Heart left ventricle (tissue), 16 donors: ENCODE data around the gene STK32C. TPM values are rescaled to one million over a fixed set of nuclear protein-coding genes. Genes with fewer than 3 reads are reported as not detected.

Experiments
- ATAC-seq, 4 donors: fragments of 200-7000 bp; cut with Tn5 transposase; one replicate each; pipeline ENCODE4 v1.9.1; 2020 to 2022; ENCODE audit warnings: moderate library complexity in 4 of 4, mild to moderate bottlenecking in 3 of 4, moderate number of reproducible peaks in 1 of 4
- DNase-seq, 5 donors: peaks; one replicate each; pipeline ENCODE4 v3.0.0-alpha.2; 2020
- H3K27ac ChIP-seq, 12 donors: fragments of 200-600 bp; sonication (generic) in 4 of 12; one replicate each; pipeline versions ENCODE4 v1.5.0 to v1.8.0; 2016 to 2022; ENCODE audit warnings: mild to moderate bottlenecking in 2 of 12
- H3K27me3 ChIP-seq, 9 donors: fragments of 200-600 bp; sonication (generic) in 2 of 9; one replicate each; pipeline versions ENCODE4 v1.5.1 to v1.8.0; 2016 to 2022; ENCODE audit warnings: mild to moderate bottlenecking in 3 of 9
- H3K36me3 ChIP-seq, 9 donors: fragments of 200-600 bp; sonication (generic) in 2 of 9; one replicate each; pipeline versions ENCODE4 v1.5.0 to v1.8.0; 2018 to 2022; ENCODE audit warnings: mild to moderate bottlenecking in 2 of 9
- H3K4me1 ChIP-seq, 12 donors: fragments of 200-600 bp; sonication (generic) in 4 of 12; one replicate each; pipeline versions ENCODE4 v1.5.0 to v1.8.0; 2016 to 2022; ENCODE audit warnings: mild to moderate bottlenecking in 3 of 12
- H3K4me3 ChIP-seq, 12 donors: fragments of 200-600 bp; sonication (generic) in 4 of 12; one replicate each; pipeline versions ENCODE4 v1.5.0 to v1.8.0; 2017 to 2022; ENCODE audit warnings: mild to moderate bottlenecking in 9 of 12, moderate library complexity in 4 of 12
- H3K9me3 ChIP-seq, 12 donors: fragments of 200-600 bp; sonication (generic) in 4 of 12; one replicate each; pipeline versions ENCODE4 v1.5.0 to v1.8.0; 2016 to 2022; ENCODE audit warnings: mild to moderate bottlenecking in 1 of 12
- CTCF ChIP-seq, 12 donors: fragments of 200-600 bp; sonication (generic) in 4 of 12; IDR thresholded peaks; one replicate each; pipeline versions ENCODE4 v1.5.0 to v1.8.0; 2018 to 2022; ENCODE audit warnings: antibody characterized with exemption in 12 of 12, mild to moderate bottlenecking in 5 of 12
- POLR2A ChIP-seq, 2 donors: fragments of 450-650 bp; IDR thresholded peaks; one replicate each; pipeline ENCODE4 v1.6.1; 2017; ENCODE audit warnings: antibody characterized with exemption in 2 of 2, mild to moderate bottlenecking in 2 of 2, moderate library complexity in 2 of 2
- WGBS, 4 donors: extraction: QIAGEN DNeasy Blood & Tissue Kit in 2 of 4; methylation state at CpG; one replicate each; pipeline versions ENCODE4 v1.1.5 to v1.1.7; 2013 to 2018; 5-methylcytosine and 5-hydroxymethylcytosine counted together
- intact Hi-C, 10 donors: fragments of 100-400 bp; cut with DNase I; formaldehyde crosslinking; loops; one replicate each; pipeline versions ENCODE4 v1.11.1 to v1.14.2; 2022
- polyA plus RNA-seq, 2 donors: library from polyadenylated mRNA; stranded (reverse); fragments of 200-250 nt; gene quantifications; one replicate each; pipeline ENCODE4 v1.2.3, GENCODE V29; 2013
- total RNA-seq, 9 donors: library from RNA; depleted of rRNA in 2 of 9; stranded (reverse); fragments of >200 nt in 2 of 9; fragmentation: NEBNext Ultra II Directional in 3 of 9; extraction: Animal tissue kit (Norgen Biotek cat#: 25700) in 3 of 9; gene quantifications; one replicate each; pipeline versions ENCODE4 v1.1.0 to v1.2.4, GENCODE V29; 2016 to 2023
- donor health status: ischemic (EF 13 %, LVEDD 7.1; RV severe dilation, severe dysfunction).
- donor health status: healthy with polysubstance abuse.
- donor health status: DM: no; HTN: yes; CAD: no.
- donor health status: DM: no; HTN: no; CAD: no.
- donor health status: ischemic (EF 25% LVEDD 6.9; RV normal size, moderate dysfunction).
- donor health status: ischemic (EF 25% LVEDD 5.7; RV mildly dilated, moderate dysfunction).
- donor health status: healthy.
- donor health status: DM: yes; HTN: yes; CAD: no.
- donor health status: ischemic (EF 35%, LVEDD 5.7; RV mildly dilated, moderate dysfunction).
- donor health status: nonischemic (EF 11% LVEDD 7.7; RV severe dilation, severe dysfunction).
- donor health status: DM: yes; HTN: yes; CAD: no.
- donor health status: PGD.
- donor health status: ischemic (EF 29% LVEDD 5.4; RV normal size, mild dysfunction).
- donor health status: nonischemic (EF 23%, LVEDD 6.1; RV moderate dilation, normal function).

STK32C gene
- total and polyA plus RNA-seq, 11 donors: 3.8 to 9.8 (median 6.2) TPM

DNA sequence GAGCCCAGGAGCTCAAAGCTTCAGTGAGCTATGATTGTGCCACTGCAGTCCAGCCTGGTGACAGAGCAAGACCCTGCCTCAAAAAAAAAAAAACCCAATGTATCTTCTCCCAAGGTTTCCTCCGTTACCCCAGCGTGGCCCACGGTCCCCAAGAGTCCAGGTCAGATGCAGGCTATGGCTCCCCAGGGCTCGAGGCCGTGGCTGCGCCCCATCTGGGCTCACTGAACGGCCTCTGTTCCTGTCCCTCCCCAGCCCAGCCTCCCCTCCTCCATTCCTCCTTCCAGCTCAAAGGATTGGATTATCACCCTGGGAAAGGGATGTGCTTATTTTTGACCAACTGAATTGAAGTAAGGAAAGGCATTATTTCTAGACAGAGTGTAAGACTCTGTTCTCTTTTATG is 31.0 kb downstream of the STK32C start:
- Histone ChIP-seq H3K36me3 (no peaks in the 10 kb centered on the region), H3K27ac (no peak overlapping the region), H3K4me1 (no peaks in the 10 kb centered on the region), H3K9me3 (no peaks in the 10 kb centered on the region), H3K4me3 (no peak overlapping the region), H3K27me3 (peaks cover 0 to 2% (median 0%) of the 10 kb centered on the region in 9 donors)
- intact Hi-C loops: no loop called here
- TF ChIP-seq POLR2A (IDR thresholded peaks at IDR 0.05) (no peak), CTCF (IDR thresholded peaks at IDR 0.05) (no peak)
- peak in 2 of 5 donors; percentile 6 to 13 for DNase-seq
- 77 to 90% (median 78%) methylated on average over 7 of the region's 7 CpGs for WGBS, 4 donors
- ATAC-seq: no peak

DNA sequence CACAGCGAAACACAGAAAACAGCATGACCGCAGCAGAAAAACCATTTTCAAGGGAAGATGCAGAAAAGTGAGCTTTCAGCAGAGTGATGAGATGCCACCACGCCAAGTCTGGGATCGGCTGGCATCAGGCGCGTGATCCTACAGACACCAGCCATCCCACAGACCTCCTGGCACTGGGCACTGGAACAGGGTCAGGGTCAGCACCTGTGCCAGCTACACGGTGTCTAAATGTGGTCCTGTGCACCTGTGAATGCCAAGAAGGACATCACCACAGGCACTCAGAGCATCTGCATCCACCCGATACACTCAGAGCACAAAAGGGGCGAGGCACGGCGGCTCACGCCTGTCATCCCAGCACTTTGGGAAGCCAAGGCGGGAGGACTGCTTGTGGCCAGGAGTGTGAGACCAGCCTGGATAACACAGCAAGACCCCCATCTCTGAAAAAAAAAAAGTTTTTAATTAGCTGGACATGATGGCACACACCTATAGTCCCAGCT is 31.5 kb downstream of the STK32C start:
- no peak for ATAC-seq
- Histone ChIP-seq H3K4me3 (no peak overlapping the region), H3K36me3 (no peaks in the 10 kb centered on the region), H3K9me3 (no peaks in the 10 kb centered on the region), H3K27ac (no peak overlapping the region), H3K4me1 (no peaks in the 10 kb centered on the region), H3K27me3 (no peaks in the 10 kb centered on the region)
- peak in 2 of 5 donors; percentile 5 to 48 for DNase-seq
- TF ChIP-seq POLR2A (IDR thresholded peaks at IDR 0.05): no peak
- no peak for TF ChIP-seq CTCF (IDR thresholded peaks at IDR 0.05)
- intact Hi-C loops: no loop called here
- 86 to 98% (median 91%) methylated on average over 13 of the region's 13 CpGs for WGBS, 4 donors

DNA sequence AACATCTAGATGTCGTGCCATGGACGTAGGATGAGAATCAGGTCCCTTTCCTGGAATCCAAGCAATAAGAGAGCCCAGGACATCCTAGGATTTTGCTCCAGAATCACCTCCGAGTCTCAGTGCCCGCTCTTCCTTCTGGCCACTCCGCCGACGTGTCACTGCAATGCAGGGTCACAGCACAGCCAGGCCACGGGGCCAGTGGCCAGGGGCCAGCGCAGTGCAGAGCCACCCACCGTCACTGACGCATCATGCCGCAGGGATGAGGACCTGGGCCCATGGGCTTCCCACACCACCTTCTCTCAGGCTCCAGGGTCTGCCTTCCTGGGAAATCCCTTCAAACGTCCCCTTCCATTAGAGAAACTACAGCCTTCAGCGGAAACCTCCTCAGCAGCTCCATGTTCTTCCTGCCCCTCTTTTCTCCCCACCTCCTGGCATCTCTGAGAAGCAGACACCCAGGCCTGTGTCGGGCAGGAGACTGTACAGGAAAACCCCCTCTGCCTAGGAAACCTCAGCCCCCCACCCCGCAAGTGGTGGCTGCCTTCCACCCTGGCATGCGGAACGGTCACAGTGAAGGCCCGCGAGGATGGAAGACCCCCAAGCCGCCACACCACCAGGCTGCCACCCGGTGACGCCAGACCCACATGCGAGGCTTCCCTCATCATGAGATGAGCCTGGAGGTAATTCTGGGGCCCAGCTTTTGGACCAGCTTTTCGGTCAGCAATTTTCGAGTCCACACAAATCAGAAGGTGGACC is 32.1 kb downstream of the STK32C start:
- H3K9me3 ChIP-seq: no peaks in the 10 kb centered on the region
- peak in 2 of 5 donors; percentile 11 to 56 for DNase-seq
- H3K4me3 ChIP-seq: no peak overlapping the region
- WGBS, 4 donors: 94 to 96% (median 95%) methylated on average over 25 to 26 of the region's 26 CpGs
- intact Hi-C loops: no loop called here
- no peak overlapping the region for H3K27ac ChIP-seq
- H3K27me3 ChIP-seq: no peaks in the 10 kb centered on the region
- no peaks in the 10 kb centered on the region for H3K36me3 ChIP-seq
- ATAC-seq: no peak
- H3K4me1 ChIP-seq: no peaks in the 10 kb centered on the region
- TF ChIP-seq CTCF (IDR thresholded peaks at IDR 0.05) (no peak), POLR2A (IDR thresholded peaks at IDR 0.05) (no peak)

- ATAC-seq (no peak), DNase-seq (peak in 2 of 5 donors; percentile 6 to 58)
- intact Hi-C loops: no loop called here
- Histone ChIP-seq H3K4me1 (no peaks in the 10 kb centered on the region), H3K27me3 (no peaks in the 10 kb centered on the region), H3K4me3 (no peak overlapping the region), H3K36me3 (no peaks in the 10 kb centered on the region), H3K9me3 (no peaks in the 10 kb centered on the region), H3K27ac (no peak overlapping the region)
- 88 to 96% (median 89%) methylated on average over 7 to 9 of the region's 9 CpGs for WGBS, 4 donors
- no peak for TF ChIP-seq CTCF (IDR thresholded peaks at IDR 0.05)
- no peak for TF ChIP-seq POLR2A (IDR thresholded peaks at IDR 0.05)
Measured at GRCh38 chr10:132274986-132275385, 32.8 kb downstream of the STK32C start.
